Medulla oblongata (tissue), 1 donor: ENCODE results near the gene DDR1.
A peak's percentile ranks its signal among the peaks of the same experiment; 100 is the strongest.
"Not testable (repeated sequence)": the region's sequence is repeated elsewhere in the genome, so short reads cannot be mapped to it uniquely, and the experiment has no call there.

Experiments used
- DNase-seq: peaks from one replicate; pipeline ENCODE4 v3.0.0-alpha.2; 2015; ENCODE audit errors: extremely low spot score

Gene DDR1

DNA sequence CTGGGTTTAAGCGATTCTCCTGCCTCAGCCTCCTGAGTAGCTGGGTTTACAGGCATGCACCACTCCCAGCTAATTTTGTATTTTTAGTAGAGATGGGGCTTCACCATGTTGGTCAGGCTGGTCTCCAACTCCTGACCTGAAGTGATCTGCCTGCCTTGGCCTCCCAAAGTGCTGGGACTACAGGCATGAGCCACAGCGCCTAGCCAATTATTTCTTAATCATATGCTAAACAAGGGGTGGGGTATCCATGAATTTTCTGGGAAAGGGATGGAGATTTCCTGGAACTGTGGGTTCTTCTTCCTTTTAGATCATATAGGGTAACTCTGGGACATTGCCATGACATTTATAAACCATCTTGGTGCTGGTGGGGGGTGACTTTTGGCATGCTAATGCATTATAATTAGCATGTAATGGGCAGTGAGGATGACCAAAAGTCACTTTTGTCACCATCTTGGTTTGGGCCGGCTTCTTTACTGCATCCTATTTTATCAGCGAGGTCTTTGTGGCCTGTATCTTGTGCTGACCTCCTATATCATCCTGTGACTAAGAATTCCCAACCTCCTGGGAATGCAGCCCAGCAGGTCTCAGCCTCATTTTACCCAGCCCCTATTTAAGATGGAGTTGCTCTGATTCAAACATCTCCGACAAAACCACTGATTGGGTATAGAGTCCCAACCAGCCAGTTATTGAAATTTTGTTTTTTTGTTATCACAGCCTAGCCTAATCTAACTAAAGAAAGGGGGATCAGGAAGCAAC is 29.9 kb upstream of the DDR1 start:
- no peak for DNase-seq

- no peak for DNase-seq
These were observed 28.8 kb upstream of the DDR1 start for GRCh38 chr6:30855429-30856075.

DNA sequence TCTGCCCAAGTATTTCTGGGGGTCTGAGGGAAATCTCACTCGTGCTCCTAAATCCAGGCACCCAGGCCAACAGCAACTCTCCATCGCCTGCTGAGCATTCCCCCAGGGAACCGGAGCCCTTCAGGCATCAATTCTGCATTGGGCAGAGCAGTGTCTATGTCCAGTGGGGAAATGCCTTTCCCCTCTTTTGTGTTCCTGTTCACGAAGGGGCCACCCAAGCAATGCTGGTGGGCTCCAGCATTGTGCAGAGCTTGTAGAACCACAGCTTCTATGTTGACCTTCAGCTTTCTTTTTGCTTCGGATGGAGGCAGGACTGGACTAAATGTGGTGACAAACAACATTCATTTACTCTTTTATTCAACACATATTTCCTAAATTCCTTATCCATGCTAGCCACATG is 27.2 kb upstream of the DDR1 start:
- no peak for DNase-seq

DNA sequence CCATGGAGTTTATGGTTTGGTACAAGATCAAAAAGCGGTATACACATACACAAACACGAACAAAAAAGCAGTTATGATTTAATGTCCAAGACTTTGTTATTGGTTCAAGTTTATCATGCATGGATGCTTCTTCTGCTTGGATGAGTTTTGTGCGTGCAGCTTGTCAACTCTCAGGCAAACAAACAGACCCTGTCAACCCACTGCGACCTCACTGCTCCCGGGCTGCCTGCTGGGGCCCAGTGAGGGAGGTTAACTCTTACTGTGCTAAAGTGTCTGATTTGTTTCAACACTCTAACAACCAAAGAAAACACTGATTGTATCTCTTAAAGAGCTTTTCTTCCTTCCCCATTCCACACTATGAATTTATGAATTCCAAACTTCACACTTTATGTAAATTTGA is 26.8 kb upstream of the DDR1 start:
- DNase-seq = no peak

- DNase-seq = not testable (repeated sequence)
These were observed 24.6 kb upstream of the DDR1 start for GRCh38 chr6:30859726-30860125.

GRCh38 chr6:30861257-30862048 is 22.9 kb upstream of the DDR1 start:
- no peak for DNase-seq

- no peak for DNase-seq
These were observed 22.0 kb upstream of the DDR1 start for GRCh38 chr6:30862156-30862875.

DNA sequence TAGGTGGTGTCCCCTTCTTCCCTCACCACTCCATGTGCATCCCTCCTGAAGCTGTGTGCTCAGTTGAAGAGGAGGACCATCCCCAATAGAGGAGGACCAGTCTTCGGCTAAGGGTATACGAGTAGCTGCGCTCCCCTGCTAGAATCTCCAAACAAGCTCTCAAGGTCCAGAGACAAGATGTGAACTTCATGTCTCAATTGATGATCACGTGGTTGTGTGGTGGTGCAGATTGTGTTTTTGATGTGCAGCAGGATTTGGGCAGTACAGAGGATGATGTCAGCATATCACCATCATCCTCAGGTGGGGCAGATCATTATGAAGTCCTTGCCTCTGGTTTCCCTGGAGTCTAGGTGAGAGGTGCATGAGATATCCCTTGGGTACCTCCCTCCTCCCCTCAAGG is 20.0 kb upstream of the DDR1 start:
- no peak for DNase-seq

GRCh38 chr6:30869241-30869749 is 15.0 kb upstream of the DDR1 start:
- not testable (repeated sequence) for DNase-seq

GRCh38 chr6:30870546-30870945 is 13.8 kb upstream of the DDR1 start:
- DNase-seq = no peak

GRCh38 chr6:30871592-30872183 is 12.6 kb upstream of the DDR1 start:
- DNase-seq = no peak

DNA sequence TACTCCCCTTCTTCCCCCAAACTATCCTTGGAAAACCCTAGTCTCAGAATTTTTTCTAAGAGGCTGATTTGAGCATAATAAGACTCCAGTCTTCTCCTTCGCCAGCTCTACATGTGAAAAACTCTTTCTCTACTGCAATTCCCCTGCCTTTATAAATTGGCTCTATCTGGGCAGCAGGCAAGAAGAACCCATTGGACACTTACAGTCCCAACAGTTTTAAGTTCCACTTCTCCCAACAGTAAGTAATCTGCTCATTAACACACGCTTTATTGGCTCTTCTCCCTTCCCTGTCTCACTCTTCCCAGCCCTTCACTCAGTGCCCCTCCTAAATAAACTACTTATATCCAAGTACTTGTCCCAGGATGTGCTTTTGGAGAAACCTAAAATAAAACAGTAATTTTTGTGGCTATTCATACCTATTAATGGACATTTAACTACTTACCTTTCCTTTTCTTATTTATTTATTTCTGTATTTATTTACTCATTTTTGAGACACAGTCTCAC is 11.1 kb upstream of the DDR1 start:
- no peak for DNase-seq

- not testable (repeated sequence) for DNase-seq
These were observed 10.5 kb upstream of the DDR1 start for GRCh38 chr6:30873795-30874194.

DNA sequence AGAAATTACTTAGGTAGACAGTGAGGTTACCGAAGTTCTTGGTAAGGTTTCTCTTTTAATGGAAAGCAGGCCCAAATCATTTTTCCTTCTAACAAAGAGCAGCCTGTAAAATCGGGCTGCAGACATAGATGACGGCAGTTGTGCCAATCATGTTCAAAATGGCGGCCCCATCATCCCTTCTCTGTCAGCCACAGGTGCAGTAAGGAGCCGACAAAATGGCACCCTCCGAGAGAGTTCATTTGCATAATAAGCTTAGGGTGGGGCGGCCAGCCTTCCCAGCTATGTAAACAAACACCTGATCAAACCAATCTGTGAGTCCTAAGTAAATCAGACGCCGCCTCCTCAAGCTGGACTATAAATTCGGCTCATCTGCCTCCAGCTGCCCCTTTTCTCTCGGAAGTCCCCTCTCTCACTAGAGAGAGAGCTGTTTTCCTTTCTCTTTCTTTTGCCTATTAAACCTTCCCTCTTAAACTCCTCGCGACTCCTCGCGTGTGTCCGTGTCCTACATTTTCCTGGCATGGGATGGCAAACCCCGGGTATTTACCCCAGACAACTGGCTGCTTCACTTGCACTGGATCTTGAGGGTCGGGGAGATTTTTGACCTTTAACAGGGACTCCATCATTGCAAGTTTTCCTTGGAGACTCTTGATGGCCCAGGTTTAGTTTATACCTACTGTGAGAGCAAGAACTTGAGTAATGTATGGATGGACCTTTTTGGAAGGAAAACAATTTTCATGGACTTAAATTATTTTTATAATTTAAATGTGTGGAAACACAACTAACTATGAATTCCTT is 8.9 kb upstream of the DDR1 start:
- DNase-seq = no peak

- peak; percentile 24 for DNase-seq
These were observed 8.1 kb upstream of the DDR1 start for GRCh38 chr6:30876039-30876730.

- peak; percentile 95 for DNase-seq
These were observed 6.7 kb upstream of the DDR1 start for GRCh38 chr6:30877419-30878262.

GRCh38 chr6:30879684-30880427 is 4.5 kb upstream of the DDR1 start:
- no peak for DNase-seq

GRCh38 chr6:30880698-30881252 is 3.5 kb upstream of the DDR1 start:
- DNase-seq = peak; percentile 79
